ENCODE results near the gene ATP7A.
"Not testable (repeated sequence)": the region's sequence is repeated elsewhere in the genome, so short reads cannot be mapped to it uniquely, and the experiment has no call there.

ATP7A gene

GRCh38 chrX:78029663-78030062 is 119.2 kb downstream of the ATP7A start:
- DNase-seq (ENCODE audit: low read depth in 2 of 3, low spot score in 1 of 3): no peak

GRCh38 chrX:78035061-78035460 is 124.6 kb downstream of the ATP7A start:
- no peak for DNase-seq (ENCODE audit: low read depth in 2 of 3, low spot score in 1 of 3)

- no peak for DNase-seq (ENCODE audit: low read depth in 2 of 3, low spot score in 1 of 3)
Observed at GRCh38 chrX:78037881-78038280, 127.4 kb downstream of the ATP7A start.

- no peak for DNase-seq (ENCODE audit: low read depth in 2 of 3, low spot score in 1 of 3)
Observed at GRCh38 chrX:78042601-78043000, 132.1 kb downstream of the ATP7A start.

GRCh38 chrX:78046362-78046761 is 135.9 kb downstream of the ATP7A start:
- DNase-seq (ENCODE audit: low read depth in 2 of 3, low spot score in 1 of 3): no peak

- no peak for DNase-seq (ENCODE audit: low read depth in 2 of 3, low spot score in 1 of 3)
Observed at GRCh38 chrX:78048052-78048451, 137.6 kb downstream of the ATP7A start.

- DNase-seq (ENCODE audit: low read depth in 2 of 3, low spot score in 1 of 3): no peak
Observed at GRCh38 chrX:78063687-78064086, 153.2 kb downstream of the ATP7A start.

- DNase-seq (ENCODE audit: low read depth in 2 of 3, low spot score in 1 of 3): no peak
Observed at GRCh38 chrX:78064152-78064551, 153.7 kb downstream of the ATP7A start.

GRCh38 chrX:78064698-78065601 is 154.5 kb downstream of the ATP7A start:
- DNase-seq (ENCODE audit: low read depth in 2 of 3, low spot score in 1 of 3): peak in 1 of 3 donors; percentile 8

GRCh38 chrX:78066110-78066509 is 155.6 kb downstream of the ATP7A start:
- DNase-seq (ENCODE audit: low read depth in 2 of 3, low spot score in 1 of 3): no peak

GRCh38 chrX:78071331-78071730 is 160.8 kb downstream of the ATP7A start:
- no peak for DNase-seq (ENCODE audit: low read depth in 2 of 3, low spot score in 1 of 3)

GRCh38 chrX:78073147-78074077 is 162.9 kb downstream of the ATP7A start:
- not testable (repeated sequence) for DNase-seq (ENCODE audit: low read depth in 2 of 3, low spot score in 1 of 3)

GRCh38 chrX:78074088-78074487 is 163.6 kb downstream of the ATP7A start:
- no peak for DNase-seq (ENCODE audit: low read depth in 2 of 3, low spot score in 1 of 3)

- peak in 1 of 3 donors; percentile 14 for DNase-seq (ENCODE audit: low read depth in 2 of 3, low spot score in 1 of 3)
Observed at GRCh38 chrX:78075787-78076389, 165.4 kb downstream of the ATP7A start.

- DNase-seq (ENCODE audit: low read depth in 2 of 3, low spot score in 1 of 3): not testable (repeated sequence)
Observed at GRCh38 chrX:78081413-78081812, 170.9 kb downstream of the ATP7A start.

- no peak for DNase-seq (ENCODE audit: low read depth in 2 of 3, low spot score in 1 of 3)
Observed at GRCh38 chrX:78092296-78092695, 181.8 kb downstream of the ATP7A start.

GRCh38 chrX:78098108-78098507 is 187.6 kb downstream of the ATP7A start:
- no peak for DNase-seq (ENCODE audit: low read depth in 2 of 3, low spot score in 1 of 3)
